Ovary (tissue), 3 donors: Measurements from ENCODE around the gene SCART1.

Experiments
- EP300 ChIP-seq: sonication (generic); formaldehyde crosslinking; IDR thresholded peaks from one replicate; pipeline ENCODE4 v1.6.1; 2017; ENCODE audit warnings: antibody characterized with exemption
- TF ChIP-seq, protein P1 (sequence below), 3 donors: fragments of 450-650 bp in 2 of 3; fragments of 200-600 bp in 1 of 3; IDR thresholded peaks; one replicate each; pipeline versions ENCODE4 v1.5.1 to v1.8.0; 2016 to 2022; ENCODE audit warnings: antibody characterized with exemption in 3 of 3, mild to moderate bottlenecking in 1 of 3
- donor health status: DM: no; HTN: no; CAD: no.

DNA sequence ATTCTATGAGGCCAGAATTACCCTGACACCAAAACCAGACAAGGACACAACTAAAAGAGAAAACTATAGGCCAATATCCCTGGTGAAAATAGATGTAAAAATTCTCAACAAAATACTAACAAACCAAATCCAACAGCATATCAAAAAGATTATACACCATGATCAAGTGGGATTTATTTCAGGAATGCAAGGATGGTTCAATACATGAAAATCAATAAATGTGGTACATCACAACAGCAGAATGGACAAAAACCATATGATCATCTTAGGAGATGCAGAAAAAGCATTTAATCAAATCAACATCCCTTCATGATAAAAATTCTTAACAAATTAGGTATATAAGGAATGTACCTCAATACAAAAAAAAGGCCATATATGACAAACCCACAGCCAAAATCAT is 5.6 kb upstream of the SCART1 start:
- TF ChIP-seq, protein P1, sequence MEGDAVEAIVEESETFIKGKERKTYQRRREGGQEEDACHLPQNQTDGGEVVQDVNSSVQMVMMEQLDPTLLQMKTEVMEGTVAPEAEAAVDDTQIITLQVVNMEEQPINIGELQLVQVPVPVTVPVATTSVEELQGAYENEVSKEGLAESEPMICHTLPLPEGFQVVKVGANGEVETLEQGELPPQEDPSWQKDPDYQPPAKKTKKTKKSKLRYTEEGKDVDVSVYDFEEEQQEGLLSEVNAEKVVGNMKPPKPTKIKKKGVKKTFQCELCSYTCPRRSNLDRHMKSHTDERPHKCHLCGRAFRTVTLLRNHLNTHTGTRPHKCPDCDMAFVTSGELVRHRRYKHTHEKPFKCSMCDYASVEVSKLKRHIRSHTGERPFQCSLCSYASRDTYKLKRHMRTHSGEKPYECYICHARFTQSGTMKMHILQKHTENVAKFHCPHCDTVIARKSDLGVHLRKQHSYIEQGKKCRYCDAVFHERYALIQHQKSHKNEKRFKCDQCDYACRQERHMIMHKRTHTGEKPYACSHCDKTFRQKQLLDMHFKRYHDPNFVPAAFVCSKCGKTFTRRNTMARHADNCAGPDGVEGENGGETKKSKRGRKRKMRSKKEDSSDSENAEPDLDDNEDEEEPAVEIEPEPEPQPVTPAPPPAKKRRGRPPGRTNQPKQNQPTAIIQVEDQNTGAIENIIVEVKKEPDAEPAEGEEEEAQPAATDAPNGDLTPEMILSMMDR (IDR thresholded peaks at IDR 0.05): no peak
- TF ChIP-seq EP300: no peak
